D721Med (cell line): ENCODE results near the gene MAMLD1.

ENCODE experiments used
- DNase-seq: peaks from one replicate; pipeline ENCODE4 v3.0.0; 2011; ENCODE audit warnings: low spot score; ENCODE audit not compliant: insufficient read length
- FAIRE-seq: peaks from 2 replicates; lab custom pipeline; 2011; peaks lifted over from hg19 to GRCh38; lab: Jason Lieb, UNC
- CTCF ChIP-seq: IDR thresholded peaks from 2 replicates; pipeline ENCODE4 v1.5.1; 2012; ENCODE audit warnings: mild to moderate bottlenecking, control low read depth; ENCODE audit not compliant: insufficient read depth; ENCODE audit errors: missing control alignments

MAMLD1 gene

DNA sequence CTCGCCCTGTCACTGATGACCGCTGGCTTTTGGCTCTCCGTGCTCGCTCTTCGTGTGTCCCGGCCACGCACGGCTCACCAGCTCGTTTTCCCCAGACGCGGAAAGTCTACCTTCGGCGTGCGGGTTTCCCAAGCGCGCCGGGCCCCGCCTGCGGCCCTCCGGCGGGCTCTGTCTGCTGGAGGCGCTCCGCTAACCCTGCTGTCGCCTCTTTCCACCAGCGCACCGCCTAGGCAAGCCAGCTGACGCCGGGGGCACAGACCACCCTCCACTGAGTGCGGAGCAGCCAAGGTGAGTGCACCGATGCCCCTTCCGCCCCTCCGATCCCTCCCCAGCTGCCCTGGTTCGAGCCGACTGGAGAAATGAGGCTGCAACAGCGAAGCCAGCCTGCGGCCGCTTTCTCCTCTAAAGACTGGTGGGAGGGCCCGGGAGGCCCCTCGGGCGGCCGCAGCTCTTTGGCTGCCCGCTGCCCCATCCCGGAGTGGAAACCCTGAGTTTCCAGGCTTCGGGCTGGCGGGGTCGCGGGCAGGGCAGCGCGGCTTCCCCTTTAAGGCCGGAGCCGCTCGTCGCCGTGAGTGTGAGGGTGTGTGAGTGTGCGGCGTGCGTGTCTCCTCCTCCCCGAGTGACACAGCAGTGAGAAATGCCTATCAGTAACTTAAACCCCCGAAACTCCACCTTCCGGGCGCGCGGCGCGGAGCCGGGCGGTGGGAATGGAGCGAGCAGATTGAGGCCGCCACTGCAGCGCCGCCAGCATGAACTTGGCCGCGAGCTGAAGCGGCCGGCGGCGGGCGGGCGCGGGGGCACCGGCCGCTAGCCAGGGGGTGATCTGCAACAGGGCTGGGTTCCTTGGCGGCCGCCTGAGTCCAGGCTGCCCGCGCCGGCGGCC, at the start of gene MAMLD1:
Gene MAMLD1, plus strand, starts transcription at position 719 of the 883 bp plus-strand sequence. CDS start 82,200 bp downstream, outside the sequence.
- no peak for TF ChIP-seq CTCF
- DNase-seq (no peak), FAIRE-seq (no peak)

GRCh38 chrX:150313514-150313913, 49.6 kb upstream of the MAMLD1 start:
- TF ChIP-seq CTCF: no peak
- FAIRE-seq (no peak), DNase-seq (no peak)

- no peak for TF ChIP-seq CTCF
- FAIRE-seq: no peak
- no peak for DNase-seq
These were observed 48.9 kb upstream of the MAMLD1 start for GRCh38 chrX:150314186-150314585.

DNA sequence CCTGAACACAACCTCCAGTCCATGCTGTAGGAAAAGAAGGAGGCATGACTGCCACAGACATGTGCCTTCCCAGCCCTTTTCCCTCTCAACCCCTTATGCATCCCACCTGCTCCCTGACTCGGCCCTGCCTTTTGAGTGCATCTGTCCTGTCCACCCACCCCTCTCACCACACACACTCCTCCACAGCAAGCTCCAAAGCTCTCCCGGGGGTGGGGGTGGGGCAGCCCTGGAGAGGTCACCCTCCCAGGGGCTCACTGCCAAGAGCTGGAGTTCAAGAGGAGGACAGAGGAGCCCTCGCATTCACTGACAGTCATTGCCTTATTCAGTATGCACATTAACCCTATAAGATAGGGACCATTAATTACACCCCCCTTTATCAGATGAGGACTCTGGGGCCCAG, 46.6 kb upstream of the MAMLD1 start:
- FAIRE-seq (no peak), DNase-seq (no peak)
- TF ChIP-seq CTCF: no peak

DNA sequence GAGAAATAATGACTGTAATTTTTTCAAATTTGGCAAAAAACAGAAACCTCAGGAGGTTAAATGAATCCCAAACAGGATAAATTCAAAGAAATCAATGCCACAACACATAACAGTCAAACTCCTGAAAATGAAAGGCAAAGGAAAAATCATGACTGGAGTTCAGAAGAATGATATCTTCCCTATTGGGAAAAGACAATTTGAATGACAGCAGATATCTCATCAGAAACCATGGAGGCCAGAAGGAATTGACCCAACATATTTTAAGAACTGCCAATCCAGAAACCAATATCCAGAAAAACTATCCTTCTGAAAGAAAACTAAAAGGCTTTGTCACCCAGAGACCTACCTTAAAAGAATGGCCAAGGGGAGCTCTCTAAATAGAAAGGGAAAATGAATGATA, 40.1 kb upstream of the MAMLD1 start:
- no peak for DNase-seq
- no peak for TF ChIP-seq CTCF
- no peak for FAIRE-seq

DNA sequence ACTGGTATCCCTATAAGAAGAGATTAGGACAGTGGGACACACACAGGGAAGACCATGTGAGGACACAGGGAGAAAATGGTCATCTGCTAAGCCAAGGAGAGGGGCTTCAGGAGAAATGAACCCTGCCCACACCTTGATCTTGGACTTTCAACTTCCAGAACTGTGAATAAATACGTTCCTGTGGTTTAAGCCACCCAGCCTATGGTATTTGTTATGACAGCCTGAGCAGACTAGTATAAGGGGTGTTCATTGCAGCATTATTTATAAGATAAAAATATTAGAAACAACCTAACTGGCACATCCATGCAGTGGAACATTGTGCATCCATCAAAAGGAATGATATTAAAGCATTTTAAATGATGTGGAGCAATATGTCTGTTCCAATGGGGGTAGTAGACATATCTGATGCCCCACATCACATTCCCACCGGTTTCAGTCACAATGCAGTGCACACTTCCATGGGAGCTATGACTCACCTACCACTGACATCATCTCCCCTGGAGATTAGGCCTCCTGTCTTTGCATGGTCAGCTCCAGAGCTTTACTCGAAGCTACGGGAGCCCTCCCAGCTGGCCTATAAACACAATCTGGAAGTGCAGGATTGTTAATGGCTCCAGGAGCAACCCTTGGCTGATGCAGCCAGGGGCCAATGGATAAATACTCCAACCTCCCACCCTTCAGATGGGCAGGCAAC, 38.9 kb upstream of the MAMLD1 start:
- no peak for FAIRE-seq
- DNase-seq: no peak
- no peak for TF ChIP-seq CTCF

DNA sequence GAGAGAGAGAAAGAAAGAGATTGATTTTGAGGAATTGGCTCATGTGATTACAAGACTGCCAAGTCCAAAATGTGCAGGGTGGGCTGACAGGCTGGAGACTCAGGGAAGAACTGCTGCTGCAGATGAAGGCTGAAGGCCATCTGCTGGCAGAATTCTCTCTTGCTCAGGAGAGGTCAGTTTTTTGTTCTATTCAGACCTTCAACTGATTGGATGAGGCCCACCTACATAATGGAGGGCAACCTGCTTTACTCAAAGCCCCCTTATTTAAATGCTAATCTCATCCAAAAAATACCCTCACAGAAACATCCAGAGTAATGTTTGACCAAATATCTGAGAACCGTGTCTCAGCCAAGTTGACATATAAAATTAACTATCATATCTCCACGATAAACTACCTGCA, 38.2 kb upstream of the MAMLD1 start:
- TF ChIP-seq CTCF: no peak
- FAIRE-seq: no peak
- DNase-seq: no peak
